Nephron progenitor cell (in vitro differentiated cells): Measurements from ENCODE around the gene EXT2.
A peak's percentile ranks its signal among the peaks of the same experiment; 100 is the strongest.

Experiments
- DNase-seq: peaks from one replicate; pipeline ENCODE4 v3.0.0; 2021
- H3K27ac Mint-ChIP-seq: 2 replicates; pipeline ENCODE4 v1.8.0; 2021; ENCODE audit warnings: mild to moderate bottlenecking, moderate library complexity, mixed read lengths
- H3K27me3 Mint-ChIP-seq: 2 replicates; pipeline ENCODE4 v1.8.0; 2021; ENCODE audit warnings: mild to moderate bottlenecking, low read depth, mixed read lengths; ENCODE audit not compliant: poor library complexity
- H3K36me3 Mint-ChIP-seq: 2 replicates; pipeline ENCODE4 v1.8.0; 2021; ENCODE audit warnings: low read depth, mixed read lengths
- H3K4me1 Mint-ChIP-seq: 2 replicates; pipeline ENCODE4 v1.8.0; 2021; ENCODE audit warnings: mixed read lengths
- H3K4me3 Mint-ChIP-seq: 2 replicates; pipeline ENCODE4 v1.8.0; 2021; ENCODE audit warnings: mild to moderate bottlenecking, moderate library complexity, mixed read lengths
- H3K9me3 Mint-ChIP-seq: 2 replicates; pipeline ENCODE4 v1.8.0; 2021; ENCODE audit warnings: mild to moderate bottlenecking, moderate library complexity, mixed read lengths
- CTCF ChIP-seq: fragments of 200-600 bp; sonication (generic); IDR thresholded peaks from 2 replicates; pipeline ENCODE4 v1.5.0; 2021; ENCODE audit warnings: antibody characterized with exemption

The EXT2 gene

GRCh38 chr11:44267006-44267749 is 171.7 kb downstream of the EXT2 start:
- Mint-ChIP-seq H3K9me3 (peaks cover 4% of the 10 kb centered on the region), H3K27me3 (peaks cover 25% of the 10 kb centered on the region), H3K27ac (no peak overlapping the region), H3K36me3 (peaks cover 5% of the 10 kb centered on the region), H3K4me3 (no peak overlapping the region), H3K4me1 (peaks cover 48% of the 10 kb centered on the region)
- TF ChIP-seq CTCF, result no peak
- no peak for DNase-seq

GRCh38 chr11:44267750-44268613 is 172.5 kb downstream of the EXT2 start:
- Mint-ChIP-seq H3K4me1 (peaks cover 48% of the 10 kb centered on the region), H3K4me3 (no peak overlapping the region), H3K27ac (no peak overlapping the region), H3K36me3 (peaks cover 6% of the 10 kb centered on the region), H3K9me3 (peaks cover 4% of the 10 kb centered on the region), H3K27me3 (peaks cover 19% of the 10 kb centered on the region)
- TF ChIP-seq CTCF, result no peak
- DNase-seq, result no peak

- Mint-ChIP-seq H3K9me3 (peaks cover 9% of the 10 kb centered on the region), H3K27me3 (peaks cover 19% of the 10 kb centered on the region), H3K27ac (no peak overlapping the region), H3K4me3 (no peak overlapping the region), H3K4me1 (peaks cover 48% of the 10 kb centered on the region), H3K36me3 (peaks cover 10% of the 10 kb centered on the region)
- no peak for DNase-seq
- no peak for TF ChIP-seq CTCF
Observed at GRCh38 chr11:44268614-44269080, 173.2 kb downstream of the EXT2 start.

- DNase-seq, result no peak
- Mint-ChIP-seq H3K9me3 (peaks cover 9% of the 10 kb centered on the region), H3K27ac (peak overlapping the region; percentile 92), H3K27me3 (peaks cover 19% of the 10 kb centered on the region), H3K36me3 (peaks cover 10% of the 10 kb centered on the region), H3K4me1 (peaks cover 43% of the 10 kb centered on the region), H3K4me3 (no peak overlapping the region)
- TF ChIP-seq CTCF, result no peak
Observed at GRCh38 chr11:44269369-44270351, 174.2 kb downstream of the EXT2 start.

GRCh38 chr11:44270403-44271273 is 175.2 kb downstream of the EXT2 start:
- peaks cover 9% of the 10 kb centered on the region for H3K9me3 Mint-ChIP-seq
- peaks cover 12% of the 10 kb centered on the region for H3K36me3 Mint-ChIP-seq
- peaks cover 16% of the 10 kb centered on the region for H3K27me3 Mint-ChIP-seq
- no peak for TF ChIP-seq CTCF
- no peak for DNase-seq
- peaks cover 43% of the 10 kb centered on the region for H3K4me1 Mint-ChIP-seq
- no peak overlapping the region for H3K4me3 Mint-ChIP-seq
- peak overlapping the region; percentile 92 for H3K27ac Mint-ChIP-seq
